Body of pancreas (tissue), 4 donors: ENCODE data around the gene PCGF2. TPM values are rescaled to one million over a fixed set of nuclear protein-coding genes. Genes with fewer than 3 reads are reported as not detected.

Source experiments
- ATAC-seq: fragments of 150-250 bp; one replicate; pipeline ENCODE4 v1.9.1; 2016
- DNase-seq, 4 donors: peaks; one replicate each; pipeline ENCODE4 v3.0.0-alpha.2; 2019
- H3K27ac ChIP-seq, 4 donors: fragments of 200-600 bp; sonication (generic); 1 replicate in 3 of 4; 2 replicates in 1 of 4; pipeline versions ENCODE4 v1.5.1 to v1.6.1; 2016 to 2019; ENCODE audit warnings: mild to moderate bottlenecking in 1 of 4, mixed read lengths in 1 of 4, moderate library complexity in 1 of 4
- H3K27me3 ChIP-seq, 2 donors: fragments of 200-600 bp; sonication (generic); one replicate each; pipeline ENCODE4 v1.6.0; 2016; ENCODE audit warnings: mild to moderate bottlenecking in 1 of 2
- H3K36me3 ChIP-seq, 2 donors: fragments of 200-600 bp; sonication (generic); replicated peaks in 1 of 2; 2 replicates each; pipeline ENCODE4 v1.5.1; 2016; ENCODE audit warnings: low read depth in 2 of 2; ENCODE audit not compliant: insufficient read depth in 1 of 2
- H3K4me1 ChIP-seq: fragments of 200-600 bp; sonication (generic); one replicate; pipeline ENCODE4 v1.6.0; 2016
- H3K4me3 ChIP-seq, 2 donors: fragments of 200-600 bp; sonication (generic); 1 replicate in 1 of 2; 2 replicates in 1 of 2; pipeline ENCODE4 v1.5.1; 2016 to 2019
- H3K9me3 ChIP-seq, 3 donors: fragments of 200-600 bp; sonication (generic); 1 replicate in 2 of 3; 2 replicates in 1 of 3; pipeline ENCODE4 v1.5.1; 2016
- CTCF ChIP-seq, 7 experiments: fragments of 450-650 bp in 4 of 7; fragments of 200-600 bp in 3 of 7; sonication (generic) in 3 of 7; IDR thresholded peaks; one replicate each; pipeline ENCODE4 v1.5.1; 2016 to 2019; ENCODE audit warnings: antibody characterized with exemption in 7 of 7
- POLR2A ChIP-seq, 3 donors: fragments of 450-650 bp; IDR thresholded peaks; one replicate each; pipeline ENCODE4 v1.6.1; 2016; ENCODE audit warnings: antibody characterized with exemption in 3 of 3, mild to moderate bottlenecking in 2 of 3
- WGBS, 2 donors: methylation state at CpG; one replicate each; pipeline ENCODE4 v1.1.5; 2017; 5-methylcytosine and 5-hydroxymethylcytosine counted together
- intact Hi-C: fragments of 100-400 bp; cut with DNase I; formaldehyde crosslinking; loops from one replicate; pipeline ENCODE4 v1.15.1; 2023
- total RNA-seq, 2 donors: library from RNA; depleted of rRNA; stranded (reverse); fragments of >200 nt; gene quantifications; one replicate each; pipeline ENCODE4 v1.1.0, GENCODE V29; 2016

The PCGF2 gene
- total RNA-seq, 2 donors from 2014 or later: 5.9 to 9.3 TPM

GRCh38 chr17:38693700-38694329, 54.3 kb downstream of the PCGF2 start:
- Histone ChIP-seq H3K4me1 (peaks cover 7% of the 10 kb centered on the region), H3K9me3 (no peaks in the 10 kb centered on the region), H3K4me3 (no peak overlapping the region), H3K27me3 (no peaks in the 10 kb centered on the region), H3K27ac (peak overlapping the region in 2 of 4 donors; percentile 43 to 48), H3K36me3 (no peaks in the 10 kb centered on the region)
- intact Hi-C loops: no loop called here
- TF ChIP-seq CTCF (IDR thresholded peaks at IDR 0.05) (no peak), POLR2A (IDR thresholded peaks at IDR 0.05) (no peak)
- peak; percentile 54 to 73 (median 70) for DNase-seq
- WGBS, 2 donors: 50 to 51% methylated on average over 8 to 12 of the region's 12 CpGs
- peak; percentile 76 for ATAC-seq

- peaks cover 4% of the 10 kb centered on the region for H3K4me1 ChIP-seq
- WGBS, 2 donors: 82 to 89% methylated on average over 4 of the region's 4 CpGs
- no peak for TF ChIP-seq CTCF (IDR thresholded peaks at IDR 0.05)
- TF ChIP-seq POLR2A (IDR thresholded peaks at IDR 0.05): no peak
- ATAC-seq (no peak), DNase-seq (no peak)
- intact Hi-C loops: no loop called here
- H3K36me3 ChIP-seq: no peaks in the 10 kb centered on the region
- no peaks in the 10 kb centered on the region for H3K9me3 ChIP-seq
- H3K27ac ChIP-seq: no peak overlapping the region
- H3K27me3 ChIP-seq: no peaks in the 10 kb centered on the region
- no peak overlapping the region for H3K4me3 ChIP-seq
Measured at GRCh38 chr17:38691154-38691553, 57.0 kb downstream of the PCGF2 start.

- DNase-seq: no peak
- H3K36me3 ChIP-seq: no peaks in the 10 kb centered on the region
- no peak overlapping the region for H3K4me3 ChIP-seq
- no peak overlapping the region for H3K27ac ChIP-seq
- peaks cover 4% of the 10 kb centered on the region for H3K4me1 ChIP-seq
- no peak for ATAC-seq
- no peaks in the 10 kb centered on the region for H3K27me3 ChIP-seq
- intact Hi-C loops: no loop called here
- TF ChIP-seq CTCF (IDR thresholded peaks at IDR 0.05) (no peak), POLR2A (IDR thresholded peaks at IDR 0.05) (no peak)
- 79 to 84% methylated on average over 4 of the region's 4 CpGs for WGBS, 2 donors
- no peaks in the 10 kb centered on the region for H3K9me3 ChIP-seq
Measured at GRCh38 chr17:38690386-38690785, 57.8 kb downstream of the PCGF2 start.

- H3K4me3 ChIP-seq: no peak overlapping the region
- no peaks in the 10 kb centered on the region for H3K36me3 ChIP-seq
- DNase-seq (no peak), ATAC-seq (no peak)
- intact Hi-C loops: no loop called here
- no peaks in the 10 kb centered on the region for H3K27me3 ChIP-seq
- no peak for TF ChIP-seq CTCF (IDR thresholded peaks at IDR 0.05)
- no peak for TF ChIP-seq POLR2A (IDR thresholded peaks at IDR 0.05)
- 83 to 89% methylated on average over 5 of the region's 5 CpGs for WGBS, 2 donors
- H3K4me1 ChIP-seq: no peaks in the 10 kb centered on the region
- H3K9me3 ChIP-seq: no peaks in the 10 kb centered on the region
- H3K27ac ChIP-seq: no peak overlapping the region
Measured at GRCh38 chr17:38687286-38687685, 60.9 kb downstream of the PCGF2 start.

- no peaks in the 10 kb centered on the region for H3K27me3 ChIP-seq
- no peaks in the 10 kb centered on the region for H3K36me3 ChIP-seq
- no peak overlapping the region for H3K27ac ChIP-seq
- peak in 1 of 4 donors; percentile 37 for DNase-seq
- no peaks in the 10 kb centered on the region for H3K4me1 ChIP-seq
- H3K9me3 ChIP-seq: no peaks in the 10 kb centered on the region
- 78 to 80% methylated on average over 12 of the region's 12 CpGs for WGBS, 2 donors
- no peak for TF ChIP-seq CTCF (IDR thresholded peaks at IDR 0.05)
- no peak for TF ChIP-seq POLR2A (IDR thresholded peaks at IDR 0.05)
- no peak for ATAC-seq
- intact Hi-C loops: no loop called here
- no peak overlapping the region for H3K4me3 ChIP-seq
Measured at GRCh38 chr17:38685491-38685890, 62.6 kb downstream of the PCGF2 start.
